NCI-H82 treated with DMSO at 0.1 percent for 48 hours (cell line): ENCODE results near the gene SUGP2.
"Not testable (repeated sequence)": the region's sequence is repeated elsewhere in the genome, so short reads cannot be mapped to it uniquely, and the experiment has no call there.

Source experiments
- DNase-seq: peaks from one replicate; lab custom pipeline; 2025; ENCODE audit not compliant: unreplicated experiment; lab: John Stamatoyannopoulos, UW

Gene SUGP2

DNA sequence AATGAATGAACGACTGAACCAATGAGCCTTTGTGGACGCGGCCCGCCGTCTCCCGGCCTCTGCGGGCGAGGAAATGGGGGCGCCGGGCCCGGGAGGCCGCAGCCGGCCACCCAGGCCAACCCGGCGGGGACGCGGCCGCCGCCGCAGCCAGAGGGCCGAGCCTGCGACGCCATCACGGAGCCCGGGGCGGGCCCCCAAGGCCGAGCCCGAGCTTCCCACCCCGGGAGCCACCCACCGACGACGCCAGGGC, 216 bp downstream of the SUGP2 start:
- no peak for DNase-seq

DNA sequence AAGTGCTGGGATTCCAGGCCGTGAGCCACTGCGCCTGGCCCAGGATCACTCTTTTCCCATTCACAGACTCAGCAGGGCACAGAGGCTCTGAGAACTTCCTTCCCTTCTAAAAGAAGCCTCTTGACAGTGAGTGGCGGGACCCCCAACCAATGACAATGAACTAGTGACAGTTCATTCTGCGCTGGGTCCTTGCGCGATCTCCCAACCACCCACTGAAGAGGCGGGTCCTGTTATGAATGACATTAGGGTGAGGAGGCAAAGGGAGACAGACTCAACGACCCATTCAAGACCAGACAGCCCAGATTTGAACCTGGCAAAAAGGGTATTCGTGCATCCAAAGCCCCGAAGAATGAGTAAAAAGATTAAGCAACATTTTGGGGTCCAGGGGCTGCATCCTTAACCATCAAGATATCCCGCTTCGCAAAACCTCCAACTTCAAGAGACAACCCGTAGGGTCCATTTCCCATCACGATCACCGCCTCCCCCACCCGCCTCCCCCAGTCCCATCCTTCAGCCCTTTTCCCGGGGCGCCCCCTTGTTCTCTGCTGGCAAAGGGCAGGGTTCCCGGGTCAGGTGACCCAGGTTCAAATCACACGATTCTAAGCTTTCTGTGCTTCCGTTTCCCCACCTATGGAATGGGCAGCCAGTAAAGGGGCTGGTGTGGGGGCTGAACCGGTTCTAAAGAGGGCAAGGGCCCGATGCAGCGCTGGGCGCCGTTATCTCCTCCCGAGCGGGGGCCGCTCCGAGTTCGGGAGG, 719 bp downstream of the SUGP2 start:
- DNase-seq, result peak; percentile 94

DNA sequence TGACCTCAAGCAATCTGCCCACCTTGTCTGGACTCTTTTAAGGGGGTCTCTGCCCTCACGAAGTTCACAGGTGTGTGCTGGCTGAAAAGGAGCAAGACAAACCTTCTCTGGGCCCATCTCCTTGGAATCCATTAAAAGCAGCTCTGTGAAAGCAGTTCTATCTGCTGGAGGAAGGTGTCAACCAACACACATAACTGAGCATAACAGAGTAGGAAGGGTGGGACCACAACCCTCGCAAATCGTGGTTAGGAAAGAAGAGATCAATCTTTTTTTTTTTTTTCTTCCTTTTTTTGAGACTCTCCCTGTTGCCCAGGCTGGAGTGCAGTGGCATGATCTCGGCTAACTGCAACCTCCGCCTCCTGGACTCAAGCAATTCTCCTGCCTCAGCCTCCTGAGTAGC, 1.4 kb downstream of the SUGP2 start:
- DNase-seq, result no peak

DNA sequence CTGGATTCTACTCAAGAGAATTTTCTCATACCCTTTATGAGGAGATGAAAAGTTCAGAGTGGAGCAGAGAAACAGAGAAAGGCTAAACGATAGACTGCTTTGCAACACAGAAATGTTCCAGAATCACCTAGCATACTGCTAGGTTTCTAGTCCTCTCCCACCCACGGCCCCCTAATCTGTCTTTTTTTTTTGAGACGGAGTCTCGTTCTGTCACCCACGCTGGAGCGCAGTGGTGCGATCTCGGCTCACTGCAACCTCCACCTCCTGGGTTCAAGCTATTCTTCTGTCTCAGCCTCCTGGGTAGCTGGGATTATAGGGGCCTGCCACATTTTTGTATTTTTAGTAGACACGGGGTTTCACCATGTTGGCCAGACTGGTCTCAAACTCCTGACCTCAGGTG, 4.8 kb downstream of the SUGP2 start:
- no peak for DNase-seq

DNA sequence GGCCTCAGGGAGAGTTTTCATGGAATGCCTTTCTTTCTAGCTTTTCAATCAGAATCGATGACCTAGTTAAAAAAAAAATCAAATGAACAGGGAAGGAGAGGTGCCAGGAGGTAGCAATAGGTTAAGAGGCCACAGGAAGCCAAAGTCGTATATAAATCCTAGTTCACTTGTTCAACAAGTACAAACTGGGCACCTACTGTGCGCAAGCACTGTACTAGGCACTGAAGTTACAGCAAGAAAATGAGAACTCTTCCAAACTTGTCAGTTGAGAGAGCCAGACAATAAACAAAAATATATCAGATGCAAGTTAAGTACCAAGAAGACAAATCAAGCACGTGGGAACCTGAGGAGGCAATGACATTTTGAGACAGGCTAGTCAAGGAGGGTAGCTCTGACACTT, 6.1 kb downstream of the SUGP2 start:
- DNase-seq, result no peak

DNA sequence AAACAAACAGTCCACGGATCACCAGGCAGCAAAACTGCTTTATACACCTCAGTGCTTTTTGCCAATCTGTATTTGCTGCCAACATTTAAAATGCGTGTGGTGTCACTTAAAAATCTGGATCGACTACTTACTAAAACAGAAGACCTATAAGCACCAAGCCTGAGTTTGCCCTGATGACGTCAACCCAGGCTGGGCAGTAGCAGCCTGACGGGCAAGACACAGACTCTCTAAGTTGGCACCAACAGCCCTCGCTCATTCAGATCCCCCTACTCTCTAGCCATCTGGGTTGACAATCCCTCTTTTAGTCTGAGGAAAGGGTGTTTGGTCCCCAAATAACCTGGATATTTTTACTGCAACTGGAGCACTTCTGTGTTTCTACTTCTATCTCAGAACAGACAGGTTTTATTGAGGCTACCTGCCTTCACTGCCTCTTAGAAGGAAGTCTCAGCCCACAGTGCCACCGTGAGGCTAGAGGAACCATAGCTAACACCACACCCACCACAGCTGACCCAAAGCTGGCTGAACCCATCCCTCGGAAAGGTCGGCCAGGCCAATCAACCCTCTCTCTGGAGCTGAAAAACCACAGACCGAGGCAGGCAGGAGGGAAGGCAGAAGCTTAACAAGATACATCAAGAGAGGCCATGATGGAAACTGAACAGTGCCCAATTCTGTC, 6.9 kb downstream of the SUGP2 start:
- no peak for DNase-seq

DNA sequence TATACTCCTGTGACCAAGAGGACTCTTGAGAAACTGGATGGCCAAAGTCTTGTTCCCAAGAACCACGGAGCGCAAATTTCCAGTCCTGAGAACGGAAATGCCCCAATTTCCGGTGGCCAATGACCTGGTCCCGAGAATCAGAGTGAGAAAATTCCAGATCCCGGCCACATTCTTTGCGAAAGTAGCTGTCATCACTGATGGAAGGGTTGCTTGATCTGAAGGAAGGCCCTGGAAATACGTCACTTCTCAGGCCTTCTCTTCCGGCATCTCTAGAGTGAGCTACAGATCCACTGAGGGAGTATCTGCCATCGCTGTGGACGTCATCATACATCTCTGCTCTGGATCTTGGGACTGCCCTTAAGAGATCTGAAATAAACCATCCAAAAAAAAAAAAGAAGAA, 7.5 kb downstream of the SUGP2 start:
- no peak for DNase-seq

DNA sequence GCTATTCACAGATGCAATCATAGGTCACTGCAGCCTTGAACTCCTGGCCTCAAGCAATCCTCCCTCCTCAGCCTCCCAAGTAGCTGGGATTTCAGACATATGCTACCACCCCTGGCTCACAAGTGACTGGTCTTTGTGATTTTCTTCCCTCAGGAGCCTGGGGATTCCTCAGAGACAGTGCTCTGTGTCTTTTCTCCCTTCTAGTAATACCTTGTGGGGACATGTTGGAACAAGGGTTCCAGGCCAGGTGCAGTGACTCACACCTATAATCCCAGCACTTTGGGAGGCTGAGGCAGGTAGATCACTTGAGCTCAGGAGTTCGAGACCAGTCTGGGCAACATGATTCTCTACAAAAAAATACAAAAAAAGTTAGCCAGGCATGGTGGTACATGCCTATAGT, 9.9 kb downstream of the SUGP2 start:
- not testable (repeated sequence) for DNase-seq

DNA sequence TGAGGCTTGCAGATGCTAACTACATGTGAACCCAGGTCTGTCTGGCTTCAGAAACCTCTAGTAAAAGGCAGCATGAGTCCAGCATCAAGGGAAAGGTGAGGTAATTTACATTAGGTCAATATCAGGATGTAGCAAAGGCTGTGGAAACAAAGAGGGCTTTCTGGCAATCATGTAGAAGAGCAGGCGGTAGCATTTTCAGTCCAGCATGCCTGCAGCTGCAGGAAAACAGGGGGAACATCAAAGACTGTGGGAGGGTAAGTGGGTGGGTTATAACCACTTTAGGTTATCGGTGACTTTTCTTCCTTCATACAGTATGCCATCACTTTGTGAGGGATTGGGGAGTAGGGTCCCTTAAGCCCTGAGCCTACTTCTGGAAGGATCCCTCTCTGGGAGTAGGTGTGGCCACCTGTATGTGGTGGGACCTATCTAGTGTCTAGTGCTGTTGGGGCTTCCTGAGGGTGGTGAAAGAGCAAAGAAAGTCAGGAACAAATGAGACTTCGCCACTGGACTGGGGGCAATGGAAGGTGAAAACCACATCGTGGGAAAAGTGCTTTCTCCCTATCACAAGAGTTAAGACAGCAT, 10.8 kb downstream of the SUGP2 start:
- DNase-seq, result no peak

DNA sequence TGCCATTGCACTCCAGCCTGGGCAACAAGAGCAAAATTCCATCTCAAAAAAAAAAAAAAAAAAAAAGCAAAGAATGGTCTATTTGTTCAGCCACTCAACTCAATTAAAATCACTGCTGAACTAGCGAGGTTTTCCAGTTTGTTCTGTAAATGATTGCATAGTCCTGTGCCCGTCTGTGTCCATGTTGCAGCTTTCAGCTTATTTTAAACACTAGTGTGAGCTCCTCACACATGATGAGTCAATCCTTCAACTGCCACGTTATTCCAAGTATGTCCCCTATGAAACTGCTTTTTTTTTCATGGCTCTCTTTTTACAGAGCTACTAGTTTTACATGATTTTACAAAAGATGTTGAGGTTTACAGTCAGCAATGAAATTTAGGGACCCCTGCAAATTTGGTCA, 12.2 kb downstream of the SUGP2 start:
- no peak for DNase-seq

DNA sequence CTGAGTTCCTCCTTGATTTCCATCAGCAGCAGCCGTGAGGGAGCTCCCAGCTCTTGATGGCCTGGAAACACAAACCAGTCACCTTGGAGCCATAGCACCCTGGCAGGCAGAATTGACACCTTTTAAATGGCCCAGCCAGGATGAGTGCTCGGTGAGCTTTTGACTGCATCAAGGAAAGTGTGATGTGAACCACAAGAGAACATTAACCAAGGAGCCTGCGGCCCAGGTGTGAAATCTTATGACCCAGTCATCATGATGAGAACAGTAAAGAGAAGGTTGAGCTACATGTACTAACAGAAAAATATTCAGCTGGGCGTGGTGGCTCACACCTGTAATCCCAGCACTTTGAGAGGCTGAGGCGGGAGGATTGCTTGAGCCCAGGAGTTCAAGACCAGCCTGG, 22.8 kb downstream of the SUGP2 start:
- DNase-seq, result no peak

DNA sequence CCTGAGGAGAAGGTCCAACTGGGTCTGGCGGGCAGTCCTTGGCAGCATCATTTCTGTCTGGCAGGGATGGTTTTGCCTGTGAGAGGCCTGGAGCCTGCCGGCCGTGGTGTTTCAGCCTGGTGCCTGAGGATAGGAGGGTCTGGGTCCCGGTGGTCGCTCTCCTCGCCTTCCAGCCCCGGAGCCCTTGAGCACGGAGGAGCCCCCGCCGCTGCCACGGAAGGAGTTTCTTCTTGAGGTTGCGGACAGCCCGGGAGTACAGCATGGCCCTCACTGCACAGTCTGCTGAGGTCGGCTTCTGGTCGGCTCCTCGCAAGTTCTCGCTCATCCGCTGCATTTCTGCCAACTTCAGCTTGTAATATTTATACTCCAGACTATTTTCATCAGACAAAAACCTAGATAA, 23.4 kb downstream of the SUGP2 start:
- no peak for DNase-seq

DNA sequence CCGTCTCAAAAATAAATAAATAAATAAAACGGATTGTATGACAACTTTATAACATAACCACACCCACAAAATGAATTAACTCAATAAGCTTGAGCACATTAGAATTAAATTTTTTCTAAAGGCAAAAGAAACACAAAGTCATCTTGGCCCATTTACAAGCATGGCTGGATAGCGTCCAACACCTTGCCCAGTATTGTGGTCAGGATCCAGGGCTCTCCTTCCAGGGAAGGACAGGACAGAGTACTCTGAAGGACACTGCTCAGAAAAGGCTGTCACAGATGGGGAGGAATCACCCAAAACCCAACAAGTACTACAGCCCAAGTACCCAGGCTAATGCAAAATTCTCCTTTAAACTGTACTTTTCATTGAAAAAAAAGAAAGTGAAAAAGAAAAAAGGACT, 27.1 kb downstream of the SUGP2 start:
- no peak for DNase-seq

DNA sequence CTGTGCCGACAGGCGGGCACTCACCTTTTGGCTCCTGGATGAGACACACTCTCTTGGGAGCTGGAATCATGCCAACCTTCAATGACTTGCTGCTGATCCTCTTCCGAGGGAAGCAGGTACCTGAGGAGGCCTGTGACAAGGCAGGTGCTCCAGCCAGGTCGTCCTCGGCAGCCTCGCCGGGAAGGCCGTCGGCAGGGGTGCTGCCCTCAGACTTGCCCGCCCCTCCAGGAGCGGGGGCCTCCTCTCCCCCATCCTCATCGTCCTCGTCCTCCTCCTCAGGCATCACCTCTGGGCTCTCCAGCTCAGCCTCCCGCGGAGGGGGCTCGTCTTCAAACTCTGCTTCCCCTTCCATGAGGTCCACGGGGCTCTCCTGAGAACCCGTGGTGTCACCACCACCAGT, 29.2 kb downstream of the SUGP2 start:
- DNase-seq, result no peak

DNA sequence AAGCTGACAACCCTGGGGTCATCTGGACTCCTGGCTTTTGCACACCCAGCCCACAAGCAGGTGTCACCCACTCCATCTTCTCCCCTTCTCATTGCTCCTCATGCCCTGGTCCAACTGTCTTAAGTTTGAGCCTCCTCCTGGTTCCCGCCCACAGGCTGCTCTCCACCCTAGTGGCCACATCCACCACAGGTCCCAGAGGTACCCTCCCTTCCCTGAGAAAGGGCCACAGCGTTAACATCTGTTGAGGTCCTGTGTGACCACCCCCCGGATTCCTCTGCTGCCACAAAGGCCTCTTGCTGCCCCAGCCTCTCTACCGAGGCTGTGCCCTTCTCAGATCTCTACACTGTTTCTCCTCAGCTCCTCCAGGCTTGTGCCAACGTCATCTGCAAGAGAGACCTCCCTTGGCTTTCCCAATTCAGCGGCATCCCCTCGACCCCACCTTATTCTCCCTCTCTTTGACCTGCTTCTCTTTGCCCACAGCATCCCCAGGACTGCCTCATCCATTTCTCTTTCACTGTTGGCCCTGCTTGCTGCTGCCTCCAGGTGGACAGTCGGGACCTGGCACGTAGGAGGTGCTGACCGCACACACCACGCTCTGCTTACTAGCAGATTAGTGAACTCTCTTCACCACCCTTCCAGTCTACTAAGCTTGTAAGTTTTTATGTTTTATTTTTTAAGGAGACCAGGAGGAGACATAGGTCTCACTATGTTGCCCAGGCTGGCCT, 33.3 kb downstream of the SUGP2 start:
- DNase-seq, result no peak

DNA sequence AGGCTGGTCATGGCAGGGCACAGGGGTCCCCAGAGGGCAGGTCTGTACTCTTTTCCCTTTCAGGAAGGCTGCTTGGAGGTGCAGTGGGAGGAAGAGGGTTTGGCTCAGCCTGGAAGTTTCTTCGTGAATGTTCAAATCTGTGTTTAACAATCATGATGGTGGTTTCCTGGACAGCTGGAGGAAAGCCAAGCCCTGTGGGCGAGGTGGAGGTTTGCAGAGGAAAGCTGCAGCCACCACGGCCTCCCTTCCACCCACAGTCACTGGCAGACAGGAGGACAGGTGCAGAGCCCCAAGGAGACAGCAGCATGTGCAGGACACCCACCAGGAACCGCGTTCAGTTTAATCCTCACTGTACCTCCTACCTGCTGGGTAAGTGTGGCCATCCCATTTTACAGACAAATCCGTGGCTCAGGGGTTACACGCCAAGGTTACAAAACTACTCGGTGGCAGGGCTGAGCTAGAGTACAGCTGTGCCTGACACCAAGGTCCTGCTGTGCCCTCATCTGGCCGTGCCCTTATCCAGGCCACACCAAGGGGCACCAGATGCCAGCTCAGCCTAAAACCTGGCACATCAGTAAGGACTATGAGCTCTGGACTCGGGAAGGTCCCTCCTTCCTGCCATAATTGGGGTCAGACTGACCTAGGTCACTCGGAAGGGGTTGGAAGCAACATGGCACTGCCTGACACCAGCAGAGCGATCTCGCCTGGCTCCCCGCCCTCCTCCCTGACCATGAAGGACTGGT, 34.1 kb downstream of the SUGP2 start:
- DNase-seq, result no peak

DNA sequence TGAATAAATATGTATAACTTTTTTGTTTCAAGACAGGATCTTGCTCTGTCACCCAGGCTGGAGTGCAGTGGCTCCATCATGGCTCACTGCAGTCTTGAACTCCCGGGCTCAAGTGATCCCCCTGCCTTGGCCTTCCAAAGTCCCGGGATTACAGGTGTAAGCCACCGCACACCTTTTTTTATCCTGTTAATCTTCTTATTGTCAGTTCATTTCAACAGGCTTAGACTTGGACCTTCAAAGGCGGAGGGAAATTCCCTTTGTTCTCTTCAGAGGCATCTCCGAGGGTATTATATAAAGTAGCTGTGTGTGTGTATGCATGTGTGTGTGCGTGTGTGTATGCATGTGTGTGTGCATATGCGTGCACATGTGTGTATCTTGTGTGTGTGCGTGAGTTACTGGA, 35.0 kb downstream of the SUGP2 start:
- DNase-seq, result peak; percentile 34

DNA sequence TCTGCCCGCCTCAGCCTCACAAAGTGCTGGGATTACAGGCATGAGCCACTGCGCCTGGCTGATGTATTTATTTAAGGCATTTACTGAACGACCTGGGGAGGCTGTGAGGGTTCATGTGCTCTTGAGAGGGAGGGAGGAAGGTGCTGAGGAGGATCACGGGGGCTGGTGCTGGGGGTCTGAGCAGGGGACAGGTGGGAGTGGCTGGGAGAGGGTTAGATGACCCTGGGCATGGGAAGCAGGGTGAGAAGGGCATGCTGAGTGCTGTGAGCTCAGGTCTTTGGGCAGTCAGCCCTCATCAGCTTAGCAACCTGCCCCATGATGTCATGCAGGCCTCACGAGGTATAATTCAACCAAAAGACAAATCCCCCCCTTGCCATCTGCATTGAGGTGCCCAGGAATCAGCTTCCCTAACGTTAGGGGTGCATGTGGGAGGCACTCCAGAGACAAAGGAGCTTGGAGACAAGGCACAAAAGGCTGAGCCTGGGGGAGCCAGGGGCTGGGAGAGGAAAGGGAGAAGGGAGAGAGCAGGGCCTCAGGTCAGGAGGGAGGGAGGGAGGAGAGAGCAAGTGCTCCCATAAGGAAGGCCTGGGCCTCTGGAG, 36.4 kb downstream of the SUGP2 start:
- no peak for DNase-seq

DNA sequence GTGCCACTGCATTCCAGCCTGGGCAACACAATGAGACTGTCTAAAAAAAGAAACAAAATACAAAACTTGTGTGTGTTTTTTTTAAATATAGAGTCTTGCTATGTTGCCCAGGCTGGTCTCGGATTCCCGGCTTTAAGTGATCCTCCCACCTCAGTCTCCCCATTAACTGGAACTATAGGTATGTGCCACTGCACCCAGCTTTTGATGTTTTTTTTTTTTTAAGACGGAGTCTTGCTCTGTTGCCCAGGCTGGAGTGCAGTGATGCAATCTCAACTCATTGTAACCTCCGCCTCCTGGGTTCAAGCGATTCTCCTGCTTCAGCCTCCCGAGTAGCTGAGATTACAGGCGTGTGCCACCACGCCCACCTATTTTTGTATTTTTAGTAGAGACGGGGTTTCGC, 37.0 kb downstream of the SUGP2 start:
- DNase-seq, result no peak

DNA sequence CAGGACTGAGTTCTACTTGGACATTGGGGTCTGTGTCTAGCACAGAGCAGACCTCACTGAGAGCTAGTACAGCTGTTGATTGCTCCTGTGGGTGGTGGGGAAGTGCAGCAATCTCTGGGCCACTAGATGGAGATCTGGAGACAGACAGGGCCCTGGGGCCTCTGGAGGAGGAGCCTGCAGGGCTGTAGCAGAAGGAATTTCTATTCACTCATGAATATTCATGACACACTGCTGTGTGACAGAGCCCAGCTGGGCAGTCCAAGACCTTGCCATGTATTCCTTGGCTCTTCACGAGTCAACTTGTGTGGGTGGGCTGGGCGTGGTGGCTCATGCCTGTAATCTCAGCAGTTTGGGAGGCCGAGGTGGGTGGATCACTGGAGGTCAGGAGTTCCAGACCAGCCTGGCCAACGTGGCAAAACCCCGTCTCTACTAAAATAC, 37.5 kb downstream of the SUGP2 start:
- peak; percentile 59 for DNase-seq

DNA sequence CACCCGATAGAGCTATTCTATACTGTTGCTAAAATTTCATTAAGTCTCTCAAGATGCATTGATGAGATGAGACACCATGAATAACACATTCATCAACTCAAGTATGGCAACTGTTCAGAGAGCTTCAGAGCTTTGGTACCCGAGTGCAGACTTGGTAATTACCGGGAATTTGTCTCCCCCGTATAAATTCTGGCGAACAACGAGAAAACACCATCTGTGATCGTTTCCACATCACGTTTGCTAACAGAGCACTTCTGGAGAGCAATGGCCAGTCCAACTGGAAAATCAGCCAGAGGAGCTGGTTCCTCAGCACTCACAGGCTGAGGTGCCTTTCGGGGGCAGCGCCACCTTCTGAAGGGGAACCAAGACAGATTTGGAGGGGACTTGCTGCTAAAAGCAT, 40.2 kb downstream of the SUGP2 start:
- no peak for DNase-seq
